ENCODE data around the gene SURF4. TPM values are rescaled to one million over a fixed set of nuclear protein-coding genes. Genes with fewer than 3 reads are reported as not detected.
A peak's percentile ranks its signal among the peaks of the same experiment; 100 is the strongest.

Gene SURF4
- total and polyA plus RNA-seq, 2 of the 13 experiments (the other 11 are each of a cell fraction or from before 2014, with no cell fraction given) = 220 to 265 TPM

DNA sequence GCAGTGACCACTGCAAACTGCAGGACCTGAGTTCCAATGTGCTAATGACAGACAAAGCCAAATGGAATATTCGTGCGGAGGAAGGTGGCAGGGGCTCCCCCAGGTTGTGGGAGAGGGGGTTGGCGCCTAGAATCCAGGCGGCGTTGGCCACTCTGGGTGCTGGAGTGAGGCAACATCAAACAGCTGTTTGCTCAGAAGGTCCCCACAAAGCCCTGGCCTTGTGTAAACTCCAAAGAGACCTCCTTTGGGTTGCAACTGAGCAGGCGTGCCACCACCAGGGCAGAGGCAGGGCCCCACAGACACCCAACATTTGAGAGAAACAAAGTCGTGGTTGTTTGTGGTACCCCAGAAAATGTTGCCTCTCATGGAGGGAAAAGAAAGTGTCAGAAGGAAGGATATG, 14.9 kb upstream of the SURF4 start (continued):
- no peak; the same call in 1 of the 2 replicates for TF ChIP-seq ARID5B (CRISPR knock-in tag; IDR thresholded peaks at IDR 0.05)
- TF ChIP-seq TOE1 (CRISPR knock-in tag; IDR thresholded peaks at IDR 0.05) = no peak
- no peak for TF ChIP-seq KDM3A (CRISPR knock-in tag; IDR thresholded peaks at IDR 0.05; ENCODE audit: low read depth)
- no peak for TF ChIP-seq BCL6 (CRISPR knock-in tag; IDR thresholded peaks at IDR 0.05)
- no peak for TF ChIP-seq ZNF598 (CRISPR knock-in tag; IDR thresholded peaks at IDR 0.05; ENCODE audit: borderline replicate concordance)
- TF ChIP-seq ZNF33B (CRISPR knock-in tag; IDR thresholded peaks at IDR 0.05) = no peak
- 0 out of 2 replicates have a peak, but pooled peaks have one; percentile 20 for TF ChIP-seq ZBTB26 (CRISPR knock-in tag; IDR thresholded peaks at IDR 0.05; ENCODE audit: borderline replicate concordance)
- TF ChIP-seq ZBTB38 (CRISPR knock-in tag; IDR thresholded peaks at IDR 0.05) = no peak
- TF ChIP-seq, protein P1, sequence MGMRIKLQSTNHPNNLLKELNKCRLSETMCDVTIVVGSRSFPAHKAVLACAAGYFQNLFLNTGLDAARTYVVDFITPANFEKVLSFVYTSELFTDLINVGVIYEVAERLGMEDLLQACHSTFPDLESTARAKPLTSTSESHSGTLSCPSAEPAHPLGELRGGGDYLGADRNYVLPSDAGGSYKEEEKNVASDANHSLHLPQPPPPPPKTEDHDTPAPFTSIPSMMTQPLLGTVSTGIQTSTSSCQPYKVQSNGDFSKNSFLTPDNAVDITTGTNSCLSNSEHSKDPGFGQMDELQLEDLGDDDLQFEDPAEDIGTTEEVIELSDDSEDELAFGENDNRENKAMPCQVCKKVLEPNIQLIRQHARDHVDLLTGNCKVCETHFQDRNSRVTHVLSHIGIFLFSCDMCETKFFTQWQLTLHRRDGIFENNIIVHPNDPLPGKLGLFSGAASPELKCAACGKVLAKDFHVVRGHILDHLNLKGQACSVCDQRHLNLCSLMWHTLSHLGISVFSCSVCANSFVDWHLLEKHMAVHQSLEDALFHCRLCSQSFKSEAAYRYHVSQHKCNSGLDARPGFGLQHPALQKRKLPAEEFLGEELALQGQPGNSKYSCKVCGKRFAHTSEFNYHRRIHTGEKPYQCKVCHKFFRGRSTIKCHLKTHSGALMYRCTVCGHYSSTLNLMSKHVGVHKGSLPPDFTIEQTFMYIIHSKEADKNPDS (CRISPR knock-in tag; IDR thresholded peaks at IDR 0.05) = 0 out of 2 replicates have a peak, but pooled peaks have one; percentile 69
- TF ChIP-seq, protein P2, sequence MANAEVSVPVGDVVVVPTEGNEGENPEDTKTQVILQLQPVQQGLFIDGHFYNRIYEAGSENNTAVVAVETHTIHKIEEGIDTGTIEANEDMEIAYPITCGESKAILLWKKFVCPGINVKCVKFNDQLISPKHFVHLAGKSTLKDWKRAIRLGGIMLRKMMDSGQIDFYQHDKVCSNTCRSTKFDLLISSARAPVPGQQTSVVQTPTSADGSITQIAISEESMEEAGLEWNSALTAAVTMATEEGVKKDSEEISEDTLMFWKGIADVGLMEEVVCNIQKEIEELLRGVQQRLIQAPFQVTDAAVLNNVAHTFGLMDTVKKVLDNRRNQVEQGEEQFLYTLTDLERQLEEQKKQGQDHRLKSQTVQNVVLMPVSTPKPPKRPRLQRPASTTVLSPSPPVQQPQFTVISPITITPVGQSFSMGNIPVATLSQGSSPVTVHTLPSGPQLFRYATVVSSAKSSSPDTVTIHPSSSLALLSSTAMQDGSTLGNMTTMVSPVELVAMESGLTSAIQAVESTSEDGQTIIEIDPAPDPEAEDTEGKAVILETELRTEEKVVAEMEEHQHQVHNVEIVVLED (CRISPR knock-in tag; IDR thresholded peaks at IDR 0.05; ENCODE audit: borderline replicate concordance) = no peak
- TF ChIP-seq AKAP8 (CRISPR knock-in tag; IDR thresholded peaks at IDR 0.05) = no peak
- TF ChIP-seq ZNF577 (CRISPR knock-in tag; IDR thresholded peaks at IDR 0.05; ENCODE audit: borderline replicate concordance, low read depth) = no peak
- TF ChIP-seq, protein P3, sequence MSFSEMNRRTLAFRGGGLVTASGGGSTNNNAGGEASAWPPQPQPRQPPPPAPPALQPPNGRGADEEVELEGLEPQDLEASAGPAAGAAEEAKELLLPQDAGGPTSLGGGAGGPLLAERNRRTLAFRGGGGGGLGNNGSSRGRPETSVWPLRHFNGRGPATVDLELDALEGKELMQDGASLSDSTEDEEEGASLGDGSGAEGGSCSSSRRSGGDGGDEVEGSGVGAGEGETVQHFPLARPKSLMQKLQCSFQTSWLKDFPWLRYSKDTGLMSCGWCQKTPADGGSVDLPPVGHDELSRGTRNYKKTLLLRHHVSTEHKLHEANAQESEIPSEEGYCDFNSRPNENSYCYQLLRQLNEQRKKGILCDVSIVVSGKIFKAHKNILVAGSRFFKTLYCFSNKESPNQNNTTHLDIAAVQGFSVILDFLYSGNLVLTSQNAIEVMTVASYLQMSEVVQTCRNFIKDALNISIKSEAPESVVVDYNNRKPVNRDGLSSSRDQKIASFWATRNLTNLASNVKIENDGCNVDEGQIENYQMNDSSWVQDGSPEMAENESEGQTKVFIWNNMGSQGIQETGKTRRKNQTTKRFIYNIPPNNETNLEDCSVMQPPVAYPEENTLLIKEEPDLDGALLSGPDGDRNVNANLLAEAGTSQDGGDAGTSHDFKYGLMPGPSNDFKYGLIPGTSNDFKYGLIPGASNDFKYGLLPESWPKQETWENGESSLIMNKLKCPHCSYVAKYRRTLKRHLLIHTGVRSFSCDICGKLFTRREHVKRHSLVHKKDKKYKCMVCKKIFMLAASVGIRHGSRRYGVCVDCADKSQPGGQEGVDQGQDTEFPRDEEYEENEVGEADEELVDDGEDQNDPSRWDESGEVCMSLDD (CRISPR knock-in tag; IDR thresholded peaks at IDR 0.05; ENCODE audit: borderline replicate concordance) = peak; percentile 85; the same call in 1 of the 2 replicates
- TF ChIP-seq ZBTB42 (CRISPR knock-in tag; IDR thresholded peaks at IDR 0.05) = no peak
- no peak for TF ChIP-seq MYNN (CRISPR knock-in tag; IDR thresholded peaks at IDR 0.05; ENCODE audit: low read depth)
- TF ChIP-seq FOXA1 (IDR thresholded peaks at IDR 0.05) = no peak
- TF ChIP-seq FOXA1 (CRISPR knock-in tag; IDR thresholded peaks at IDR 0.05) = peak; percentile 45; the same call in 1 of the 2 replicates
- peak; percentile 72; the same call in 1 of the 2 replicates for TF ChIP-seq CEBPG (CRISPR knock-in tag; IDR thresholded peaks at IDR 0.05)
